ENCODE measurements around the gene PROX2. TPM values are rescaled to one million over a fixed set of nuclear protein-coding genes. Genes with fewer than 3 reads are reported as not detected.

The PROX2 gene
- total and polyA plus RNA-seq, 9 of the 15 experiments (the other 6 are each of a cell fraction or from before 2014, with no cell fraction given), result not detected

- TF ChIP-seq ILF3 (IDR thresholded peaks at IDR 0.05; ENCODE audit: borderline replicate concordance) (no peak), EHMT2 (IDR thresholded peaks at IDR 0.05) (no peak), GTF2A2 (tag; IDR thresholded peaks at IDR 0.05) (no peak), PKNOX1 (IDR thresholded peaks at IDR 0.05) (peak; percentile 25; the same call in 1 of the 2 replicates), HDGF (IDR thresholded peaks at IDR 0.05) (no peak), XRCC4 (IDR thresholded peaks at IDR 0.05; ENCODE audit: extremely low read depth, insufficient read depth, insufficient read length) (no peak), MXI1 (IDR thresholded peaks at IDR 0.05; ENCODE audit: low read depth, low read length) (peak; percentile 60; the same call in 1 of the 2 replicates), USF1 (CRISPR knock-in tag; IDR thresholded peaks at IDR 0.05) (peak; percentile 70), ZNF277 (CRISPR knock-in tag; IDR thresholded peaks at IDR 0.05; ENCODE audit: borderline replicate concordance) (no peak), POLR2B (IDR thresholded peaks at IDR 0.05; ENCODE audit: low read depth, partially characterized antibody) (peak; percentile 24), ZNF592 (IDR thresholded peaks at IDR 0.05) (peak; percentile 36; the same call in 1 of the 2 replicates), NCOA4 (IDR thresholded peaks at IDR 0.05; ENCODE audit: partially characterized antibody) (no peak), ZBTB17 (CRISPR knock-in tag; IDR thresholded peaks at IDR 0.05) (no peak), RUNX1 (IDR thresholded peaks at IDR 0.05; ENCODE audit: low read depth) (no peak), STAG1 (CRISPR knock-in tag; IDR thresholded peaks at IDR 0.05; ENCODE audit: borderline replicate concordance) (peak; percentile 62; the same call in 1 of the 2 replicates), BMI1 (IDR thresholded peaks at IDR 0.05; ENCODE audit: low read length) (no peak), ASH1L (IDR thresholded peaks at IDR 0.05; ENCODE audit: borderline replicate concordance, low read depth, partially characterized antibody) (no peak), NFIC (IDR thresholded peaks at IDR 0.05) (peak; percentile 67), PHTF2 (CRISPR knock-in tag; IDR thresholded peaks at IDR 0.05) (no peak), ZNF717 (CRISPR knock-in tag; IDR thresholded peaks at IDR 0.05) (no peak), POLR2G (IDR thresholded peaks at IDR 0.05; ENCODE audit: low read depth, low read length) (0 out of 2 replicates have a peak, but pooled peaks have one; percentile 46), ILK (tag; IDR thresholded peaks at IDR 0.05; ENCODE audit: borderline replicate concordance, low read depth) (no peak), THRAP3 (IDR thresholded peaks at IDR 0.05; ENCODE audit: borderline replicate concordance) (no peak)
Measured at GRCh38 chr14:74905595-74906142, 29.7 kb upstream of the PROX2 start (continued).
